Prostate gland (tissue), 2 donors: Measurements from ENCODE around the gene TPD52L2.

Experiments
- CTCF ChIP-seq, 4 experiments: fragments of 200-600 bp in 2 of 4; fragments of 450-650 bp in 2 of 4; sonication (generic) in 2 of 4; IDR thresholded peaks; 1 replicate in 3 of 4; 2 replicates in 1 of 4; pipeline ENCODE4 v1.5.1; 2016 to 2019; ENCODE audit warnings: antibody characterized with exemption in 4 of 4, mild to moderate bottlenecking in 2 of 4, moderate library complexity in 2 of 4
- POLR2AphosphoS5 ChIP-seq: sonication (generic); formaldehyde crosslinking; IDR thresholded peaks from one replicate; pipeline ENCODE4 v1.6.1; 2017; ENCODE audit warnings: antibody characterized with exemption

DNA sequence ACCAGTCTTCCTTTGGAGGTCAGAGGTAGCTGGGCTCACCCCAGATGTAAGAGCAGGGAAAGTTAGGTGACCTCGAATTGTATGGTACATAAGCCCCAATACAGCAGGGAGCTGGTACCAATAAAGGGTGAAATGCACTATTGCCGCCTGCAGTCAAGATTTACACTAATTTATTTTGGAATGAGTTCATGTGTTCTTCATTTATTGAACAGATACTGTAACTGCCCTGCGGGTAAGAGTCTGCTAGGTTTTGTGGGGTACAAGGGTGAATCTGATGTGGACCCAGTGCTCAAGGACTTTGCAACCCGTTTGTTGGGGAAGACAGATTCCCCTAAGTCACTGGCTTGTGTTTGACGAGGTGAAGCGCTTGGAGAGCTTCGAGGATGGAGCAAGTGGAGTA is 27.3 kb downstream of the TPD52L2 start:
- no peak for TF ChIP-seq CTCF (IDR thresholded peaks at IDR 0.05)
- no peak for TF ChIP-seq POLR2AphosphoS5
